Trophoblast cell (in vitro differentiated cells and primary cell): ENCODE results near the gene GLTP.

Experiments
- DNase-seq, 2 donors: peaks; one replicate each; pipeline ENCODE4 v3.0.0-alpha.2; 2016
- H2AFZ ChIP-seq: 2 replicates; pipeline ENCODE4 v1.6.1; 2013; ENCODE audit warnings: low read length, moderate library complexity, mild to moderate bottlenecking; ENCODE audit not compliant: insufficient read depth, poor library complexity
- H2AK5ac ChIP-seq: 2 replicates; pipeline ENCODE4 v1.6.1; 2013; ENCODE audit warnings: mild to moderate bottlenecking, low read length
- H2BK120ac ChIP-seq: 2 replicates; pipeline ENCODE4 v1.6.1; 2013; ENCODE audit warnings: low read length, mild to moderate bottlenecking, moderate library complexity; ENCODE audit not compliant: insufficient read depth, poor library complexity
- H2BK12ac ChIP-seq: 2 replicates; pipeline ENCODE4 v1.6.1; 2013; ENCODE audit warnings: mild to moderate bottlenecking, low read length, moderate library complexity
- H2BK5ac ChIP-seq: 2 replicates; pipeline ENCODE4 v1.6.1; 2013; ENCODE audit warnings: low read length, low read depth, moderate library complexity, mild to moderate bottlenecking; ENCODE audit not compliant: poor library complexity
- H3K14ac ChIP-seq: 2 replicates; pipeline ENCODE4 v1.6.1; 2013; ENCODE audit warnings: mild to moderate bottlenecking, low read length
- H3K18ac ChIP-seq: 2 replicates; pipeline ENCODE4 v1.6.1; 2013; ENCODE audit warnings: mild to moderate bottlenecking, low read length
- H3K23ac ChIP-seq: 2 replicates; pipeline ENCODE4 v1.6.1; 2013; ENCODE audit warnings: low read length
- H3K27ac ChIP-seq: 2 replicates; pipeline ENCODE4 v1.5.1; 2013; ENCODE audit warnings: low read depth, mild to moderate bottlenecking, inconsistent platforms, low read length, moderate library complexity
- H3K27me3 ChIP-seq: 2 replicates; pipeline ENCODE4 v1.6.1; 2013; ENCODE audit warnings: inconsistent platforms, mild to moderate bottlenecking, low read length, moderate library complexity; ENCODE audit not compliant: insufficient read depth
- H3K36me3 ChIP-seq, 2 experiments: 1 replicate in 1 of 2; 2 replicates in 1 of 2; pipeline ENCODE4 v1.6.1; 2013; ENCODE audit warnings: low read length in 2 of 2, mild to moderate bottlenecking in 2 of 2, moderate library complexity in 1 of 2; ENCODE audit not compliant: insufficient read depth in 2 of 2, control insufficient read depth in 1 of 2
- H3K4ac ChIP-seq: 2 replicates; pipeline ENCODE4 v1.6.1; 2013; ENCODE audit warnings: low read depth, mild to moderate bottlenecking, low read length, moderate library complexity
- H3K4me1 ChIP-seq, 2 experiments: 1 replicate in 1 of 2; 2 replicates in 1 of 2; pipeline ENCODE4 v1.6.1; 2013; ENCODE audit warnings: low read length in 2 of 2, mild to moderate bottlenecking in 2 of 2, moderate library complexity in 1 of 2; ENCODE audit not compliant: insufficient read depth in 2 of 2, control insufficient read depth in 1 of 2
- H3K4me2 ChIP-seq: 2 replicates; pipeline ENCODE4 v1.6.1; 2013; ENCODE audit warnings: inconsistent platforms, mild to moderate bottlenecking, low read length, moderate library complexity
- H3K4me3 ChIP-seq: 2 replicates; pipeline ENCODE4 v1.5.1; 2013; ENCODE audit warnings: mild to moderate bottlenecking, low read depth, low read length, inconsistent platforms
- H3K79me1 ChIP-seq: one replicate; pipeline ENCODE4 v1.6.1; 2013; ENCODE audit warnings: low read length
- H3K79me2 ChIP-seq: 2 replicates; pipeline ENCODE4 v1.6.1; 2013; ENCODE audit warnings: low read length, mild to moderate bottlenecking; ENCODE audit not compliant: control insufficient read depth, insufficient read depth, poor library complexity
- H3K9ac ChIP-seq: 2 replicates; pipeline ENCODE4 v1.6.1; 2013; ENCODE audit warnings: mild to moderate bottlenecking, low read length
- H3K9me3 ChIP-seq: 2 replicates; pipeline ENCODE4 v1.6.1; 2013; ENCODE audit warnings: low read depth, mild to moderate bottlenecking, control low read depth, inconsistent platforms, low read length; ENCODE audit not compliant: insufficient read depth
- H4K12ac ChIP-seq: 2 replicates; pipeline ENCODE4 v1.6.1; 2013; ENCODE audit warnings: low read depth, mild to moderate bottlenecking, low read length, moderate library complexity
- H4K8ac ChIP-seq: 2 replicates; pipeline ENCODE4 v1.6.1; 2013; ENCODE audit warnings: low read depth, mild to moderate bottlenecking, low read length, moderate library complexity
- H4K91ac ChIP-seq: one replicate; pipeline ENCODE4 v1.6.1; 2013; ENCODE audit warnings: low read depth, mild to moderate bottlenecking, low read length, moderate library complexity
- WGBS: extraction: QIAGEN DNeasy Blood & Tissue Kit; methylation state at CpG from one replicate; pipeline ENCODE4 v1.1.7; 2013; ENCODE audit warnings: missing lambda C conversion rate; ENCODE audit not compliant: insufficient read length, insufficient coverage; ENCODE audit errors: extremely low coverage; 5-methylcytosine and 5-hydroxymethylcytosine counted together

Gene GLTP

GRCh38 chr12:109910969-109911348 is 30.6 kb upstream of the GLTP start:
- no peak overlapping the region for H3K14ac ChIP-seq
- H3K36me3 ChIP-seq, result peaks cover 48 to 64% of the 10 kb centered on the region in 2 experiments
- H3K27me3 ChIP-seq, result no peaks in the 10 kb centered on the region
- no peak overlapping the region for H2BK12ac ChIP-seq
- no peak overlapping the region for H4K8ac ChIP-seq
- no peak overlapping the region for H3K23ac ChIP-seq
- H3K9ac ChIP-seq, result no peak overlapping the region
- H3K4me1 ChIP-seq, result no peaks in the 10 kb centered on the region
- no peaks in the 10 kb centered on the region for H3K79me1 ChIP-seq
- H4K12ac ChIP-seq, result no peak overlapping the region
- H2BK120ac ChIP-seq, result no peak overlapping the region
- no peak overlapping the region for H3K4ac ChIP-seq
- WGBS, result no CpG with 5 or more reads among the region's 12 CpGs
- no peak overlapping the region for H2AFZ ChIP-seq
- no peak overlapping the region for H2BK5ac ChIP-seq
- H3K4me2 ChIP-seq, result no peak overlapping the region
- H4K91ac ChIP-seq, result no peak overlapping the region
- H3K79me2 ChIP-seq, result no peaks in the 10 kb centered on the region
- no peaks in the 10 kb centered on the region for H3K9me3 ChIP-seq
- H3K27ac ChIP-seq, result no peak overlapping the region
- no peak overlapping the region for H3K4me3 ChIP-seq
- no peak overlapping the region for H3K18ac ChIP-seq
- H2AK5ac ChIP-seq, result no peak overlapping the region
- DNase-seq, result peak in 1 of 2 donors; percentile 4

GRCh38 chr12:109910254-109910968 is 30.1 kb upstream of the GLTP start:
- no peaks in the 10 kb centered on the region for H3K9me3 ChIP-seq
- no peak overlapping the region for H4K91ac ChIP-seq
- H3K9ac ChIP-seq, result no peak overlapping the region
- no peak overlapping the region for H3K18ac ChIP-seq
- H3K4me2 ChIP-seq, result no peak overlapping the region
- no peak overlapping the region for H3K14ac ChIP-seq
- no peak for DNase-seq
- H3K27me3 ChIP-seq, result no peaks in the 10 kb centered on the region
- H3K4me3 ChIP-seq, result no peak overlapping the region
- H4K12ac ChIP-seq, result no peak overlapping the region
- no peak overlapping the region for H2BK12ac ChIP-seq
- WGBS, result no CpG with 5 or more reads among the region's 8 CpGs
- H3K23ac ChIP-seq, result no peak overlapping the region
- H3K27ac ChIP-seq, result no peak overlapping the region
- no peak overlapping the region for H2BK120ac ChIP-seq
- no peak overlapping the region for H3K4ac ChIP-seq
- no peak overlapping the region for H4K8ac ChIP-seq
- peaks cover 43 to 60% of the 10 kb centered on the region in 2 experiments for H3K36me3 ChIP-seq
- no peak overlapping the region for H2AK5ac ChIP-seq
- H3K79me2 ChIP-seq, result no peaks in the 10 kb centered on the region
- H3K4me1 ChIP-seq, result no peaks in the 10 kb centered on the region
- H3K79me1 ChIP-seq, result no peaks in the 10 kb centered on the region
- H2AFZ ChIP-seq, result no peak overlapping the region
- H2BK5ac ChIP-seq, result no peak overlapping the region

- Histone ChIP-seq H4K91ac (no peak overlapping the region), H3K9ac (no peak overlapping the region), H2AK5ac (no peak overlapping the region), H3K79me2 (peaks cover 1% of the 10 kb centered on the region), H3K27ac (no peak overlapping the region), H2BK12ac (no peak overlapping the region), H3K9me3 (no peaks in the 10 kb centered on the region), H3K4me1 (peaks cover 2 to 3% of the 10 kb centered on the region in 2 experiments), H3K14ac (no peak overlapping the region), H2AFZ (no peak overlapping the region), H3K27me3 (no peaks in the 10 kb centered on the region), H2BK120ac (no peak overlapping the region), H4K12ac (no peak overlapping the region), H3K23ac (no peak overlapping the region), H3K18ac (no peak overlapping the region), H4K8ac (no peak overlapping the region), H3K4me3 (no peak overlapping the region), H3K36me3 (peaks cover 38 to 52% of the 10 kb centered on the region in 2 experiments), H3K4me2 (no peak overlapping the region), H3K79me1 (peaks cover 1% of the 10 kb centered on the region), H2BK5ac (no peak overlapping the region), H3K4ac (no peak overlapping the region)
- no peak for DNase-seq
- WGBS, result no CpG with 5 or more reads among the region's 10 CpGs
Observed at GRCh38 chr12:109905301-109905700, 25.0 kb upstream of the GLTP start.

- H2BK12ac ChIP-seq, result no peak overlapping the region
- H4K8ac ChIP-seq, result no peak overlapping the region
- H3K4me3 ChIP-seq, result no peak overlapping the region
- no peak overlapping the region for H2BK120ac ChIP-seq
- H3K4me1 ChIP-seq, result peaks cover 2 to 5% of the 10 kb centered on the region in 2 experiments
- no peak for DNase-seq
- H3K23ac ChIP-seq, result no peak overlapping the region
- H2BK5ac ChIP-seq, result no peak overlapping the region
- no peak overlapping the region for H3K9ac ChIP-seq
- H3K79me1 ChIP-seq, result peaks cover 5% of the 10 kb centered on the region
- H3K9me3 ChIP-seq, result no peaks in the 10 kb centered on the region
- no peak overlapping the region for H2AK5ac ChIP-seq
- no peak overlapping the region for H4K12ac ChIP-seq
- H3K4ac ChIP-seq, result no peak overlapping the region
- no peak overlapping the region for H3K18ac ChIP-seq
- no peak overlapping the region for H4K91ac ChIP-seq
- no peaks in the 10 kb centered on the region for H3K27me3 ChIP-seq
- no peak overlapping the region for H3K27ac ChIP-seq
- no peak overlapping the region for H3K14ac ChIP-seq
- no peak overlapping the region for H3K4me2 ChIP-seq
- H3K36me3 ChIP-seq, result peaks cover 32 to 39% of the 10 kb centered on the region in 2 experiments
- WGBS, result no CpG with 5 or more reads among the region's 15 CpGs
- H2AFZ ChIP-seq, result no peak overlapping the region
- H3K79me2 ChIP-seq, result peaks cover 5% of the 10 kb centered on the region
Observed at GRCh38 chr12:109902891-109903418, 22.6 kb upstream of the GLTP start.
